SK-N-SH (cell line): ENCODE measurements around the gene KRTAP27-1. TPM values are rescaled to one million over a fixed set of nuclear protein-coding genes. Genes with fewer than 3 reads are reported as not detected.

Source experiments
- CTCF ChIA-PET: fragments of 300-600, 350-600 bp; formaldehyde crosslinking; extraction: SDS; loops from one replicate; lab custom pipeline; 2021; lab: Yijun Ruan, JAX
- POLR2A ChIA-PET: fragments of 350-600 bp; sonication (Branson Sonifier 250); formaldehyde crosslinking; extraction: SDS; loops from one replicate; lab custom pipeline; 2020; ENCODE audit warnings: antibody characterized with exemption, inconsistent platforms; lab: Yijun Ruan, JAX
- DNase-seq: peaks from one replicate; pipeline ENCODE4 v3.0.0; 2012
- H2AFZ ChIP-seq: fragments of 200-600 bp; sonication (generic); 2 replicates; pipeline ENCODE4 v1.8.1; 2016; ENCODE audit warnings: antibody characterized with exemption, mild to moderate bottlenecking, low read depth
- H3F3A ChIP-seq: fragments of 200-600 bp; sonication (generic); replicated peaks from 2 replicates; pipeline ENCODE3; 2016; ENCODE audit warnings: antibody characterized with exemption, mild to moderate bottlenecking; ENCODE audit not compliant: insufficient read depth
- H3K27ac ChIP-seq, 2 experiments: fragments of 200-500 bp in 1 of 2; fragments of 200-600 bp in 1 of 2; sonication (Bioruptor generic) in 1 of 2; sonication (generic), shearing (Covaris generic) in 1 of 2; 2 replicates each; pipeline versions ENCODE4 v1.5.1 to v1.6.1; 2014 to 2016; ENCODE audit warnings: low read depth in 2 of 2, inconsistent platforms in 1 of 2, low read length in 1 of 2, mild to moderate bottlenecking in 1 of 2, mixed read lengths in 1 of 2
- H3K27me3 ChIP-seq: fragments of 200-600 bp; sonication (generic), shearing (Covaris generic); 2 replicates; pipeline ENCODE4 v1.6.1; 2016; ENCODE audit warnings: mixed run types; ENCODE audit not compliant: insufficient read depth
- H3K36me3 ChIP-seq, 2 experiments: fragments of 200-500 bp in 1 of 2; fragments of 200-600 bp in 1 of 2; sonication (Bioruptor generic) in 1 of 2; sonication (generic) in 1 of 2; replicated peaks in 1 of 2; 2 replicates each; pipeline versions ENCODE3 to v1.5.1; 2014 to 2016; ENCODE audit warnings: low read length in 1 of 2, mild to moderate bottlenecking in 1 of 2; ENCODE audit not compliant: insufficient read depth in 2 of 2, control insufficient read depth in 1 of 2
- H3K4me1 ChIP-seq, 2 experiments: fragments of 200-500 bp in 1 of 2; fragments of 200-600 bp in 1 of 2; sonication (Bioruptor generic) in 1 of 2; sonication (generic), shearing (Covaris generic) in 1 of 2; 2 replicates each; pipeline versions ENCODE4 v1.5.1 to v1.6.1; 2014 to 2016; ENCODE audit warnings: low read depth in 1 of 2, low read length in 1 of 2, mixed run types in 1 of 2; ENCODE audit not compliant: insufficient read depth in 2 of 2, control insufficient read depth in 1 of 2
- H3K4me2 ChIP-seq: fragments of 200-600 bp; sonication (generic), shearing (Covaris generic); 2 replicates; pipeline ENCODE4 v1.6.1; 2017; ENCODE audit warnings: mixed run types
- H3K4me3 ChIP-seq, 2 experiments: fragments of 200-500 bp in 1 of 2; fragments of 200-600 bp in 1 of 2; sonication (Bioruptor generic) in 1 of 2; sonication (generic), shearing (Covaris generic) in 1 of 2; 2 replicates each; pipeline versions ENCODE4 v1.5.1 to v1.8.1; 2014 to 2016; ENCODE audit warnings: low read depth in 2 of 2, inconsistent platforms in 1 of 2, low read length in 1 of 2, mild to moderate bottlenecking in 1 of 2, mixed read lengths in 1 of 2, moderate library complexity in 1 of 2
- H3K79me2 ChIP-seq: fragments of 200-600 bp; sonication (generic); 2 replicates; pipeline ENCODE4 v1.8.1; 2017; ENCODE audit warnings: mild to moderate bottlenecking; ENCODE audit not compliant: insufficient read depth
- H3K9ac ChIP-seq: fragments of 200-600 bp; sonication (generic); 2 replicates; pipeline ENCODE4 v1.6.1; 2017; ENCODE audit warnings: mixed run types
- H3K9me2 ChIP-seq: fragments of 200-600 bp; sonication (generic); 2 replicates; pipeline ENCODE4 v1.6.1; 2017; ENCODE audit warnings: mixed run types
- H3K9me3 ChIP-seq: fragments of 200-600 bp; sonication (generic); 2 replicates; pipeline ENCODE4 v1.6.1; 2017; ENCODE audit warnings: mixed run types, mild to moderate bottlenecking, moderate library complexity
- H4K20me1 ChIP-seq: fragments of 200-600 bp; sonication (generic); 2 replicates; pipeline ENCODE4 v1.6.1; 2017; ENCODE audit warnings: mild to moderate bottlenecking, mixed run types; ENCODE audit not compliant: insufficient read depth
- CHD2 ChIP-seq: fragments of 150-350 bp; IDR thresholded peaks from 2 replicates; pipeline ENCODE4 v1.6.1; 2018; ENCODE audit warnings: low read length; ENCODE audit not compliant: partially characterized antibody
- EP300 ChIP-seq, 2 experiments: IDR thresholded peaks; 2 replicates each; pipeline versions ENCODE4 v1.4.0 to v1.6.1; 2012; ENCODE audit warnings: borderline replicate concordance in 1 of 2, low read depth in 1 of 2, low read length in 1 of 2
- GATA2 ChIP-seq: sonication (generic); formaldehyde crosslinking; IDR thresholded peaks from 2 replicates; pipeline ENCODE4 v1.5.0; 2020; ENCODE audit warnings: mild to moderate bottlenecking, missing genetic modification reagents
- JUND ChIP-seq: IDR thresholded peaks from 2 replicates; pipeline ENCODE4 v1.4.0; 2012
- MXI1 ChIP-seq: IDR thresholded peaks from 2 replicates; pipeline ENCODE4 v1.6.1; 2012; ENCODE audit warnings: mild to moderate bottlenecking, low read depth, low read length, improper control_type of control experiment
- RCOR1 ChIP-seq: fragments of 150-350 bp; IDR thresholded peaks from 2 replicates; pipeline ENCODE4 v1.6.1; 2017; ENCODE audit warnings: antibody characterized with exemption, low read length
- RFX5 ChIP-seq: IDR thresholded peaks from 2 replicates; pipeline ENCODE4 v1.6.1; 2012; ENCODE audit warnings: mild to moderate bottlenecking, improper control_type of control experiment, low read length
- SIN3A ChIP-seq: IDR thresholded peaks from 2 replicates; pipeline ENCODE4 v1.6.1; 2012; ENCODE audit warnings: low read depth, mild to moderate bottlenecking, low read length, moderate library complexity, borderline replicate concordance
- TEAD4 ChIP-seq: IDR thresholded peaks from 2 replicates; pipeline ENCODE4 v1.4.0; 2012; ENCODE audit warnings: mild to moderate bottlenecking, borderline replicate concordance; ENCODE audit not compliant: insufficient read depth
- USF2 ChIP-seq: fragments of 150-350 bp; IDR thresholded peaks from 2 replicates; pipeline ENCODE4 v1.6.1; 2017; ENCODE audit warnings: antibody characterized with exemption, low read length, low read depth, borderline replicate concordance
- YY1 ChIP-seq: IDR thresholded peaks from 2 replicates; pipeline ENCODE4 v1.4.0; 2012; ENCODE audit warnings: low read depth, mild to moderate bottlenecking
- WGBS: methylation state at CpG from one replicate; pipeline ENCODE4 v1.1.6; 2017; ENCODE audit warnings: low lambda C conversion rate; 5-methylcytosine and 5-hydroxymethylcytosine counted together
- polyA plus RNA-seq, 3 experiments: library from polyadenylated mRNA; depleted of rRNA; stranded (reverse); fragments of >200 nt; gene quantifications; 2 replicates each; pipeline ENCODE4 v1.2.3, GENCODE V29; 2012
- TF ChIP-seq, protein P1 (sequence below): fragments of 200-600 bp; sonication (generic); IDR thresholded peaks from 2 replicates; pipeline ENCODE4 v1.6.1; 2017; ENCODE audit warnings: antibody characterized with exemption, mild to moderate bottlenecking, moderate library complexity
- TF ChIP-seq, protein P2 (sequence below): IDR thresholded peaks from 2 replicates; pipeline ENCODE4 v1.4.0; 2012; ENCODE audit warnings: low read depth, borderline replicate concordance
- TF ChIP-seq, protein P3 (sequence below): IDR thresholded peaks from 2 replicates; pipeline ENCODE4 v1.4.0; 2012; ENCODE audit warnings: low read depth

Gene KRTAP27-1
- polyA plus RNA-seq, 1 of the 3 experiments (the other 2 are of a cell fraction), result not detected

DNA sequence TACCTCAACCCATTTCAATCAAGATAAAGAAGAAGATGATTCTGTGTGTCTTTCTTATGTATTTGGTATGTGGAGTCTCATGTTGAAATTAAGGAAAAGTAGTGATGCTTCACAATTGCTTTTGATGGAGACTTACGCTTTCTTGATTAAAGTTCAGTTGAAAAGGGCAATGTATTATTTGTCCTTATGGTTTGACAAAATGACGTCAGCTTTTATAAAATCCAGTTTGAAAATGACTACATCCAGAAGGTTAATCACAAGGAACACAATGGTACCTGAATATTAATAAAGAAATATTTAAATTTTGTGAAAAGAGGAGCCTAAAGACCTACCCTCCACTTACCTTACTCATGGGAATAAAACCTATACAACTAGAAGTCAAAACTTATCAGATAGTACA, 21.8 kb downstream of the KRTAP27-1 start:
- no peaks in the 10 kb centered on the region for H3K9me3 ChIP-seq
- H2AFZ ChIP-seq, result no peak overlapping the region
- no peaks in the 10 kb centered on the region; the same call in 1 of the 2 replicates for H3K27me3 ChIP-seq
- TF ChIP-seq CHD2, result no peak
- no peak for TF ChIP-seq YY1
- TF ChIP-seq EP300 (IDR thresholded peaks at IDR 0.05; ENCODE audit: borderline replicate concordance in 1 of 2, low read depth in 1 of 2, low read length in 1 of 2), result no peak
- no peak for TF ChIP-seq TEAD4
- no peak for TF ChIP-seq RCOR1
- TF ChIP-seq, protein P1, sequence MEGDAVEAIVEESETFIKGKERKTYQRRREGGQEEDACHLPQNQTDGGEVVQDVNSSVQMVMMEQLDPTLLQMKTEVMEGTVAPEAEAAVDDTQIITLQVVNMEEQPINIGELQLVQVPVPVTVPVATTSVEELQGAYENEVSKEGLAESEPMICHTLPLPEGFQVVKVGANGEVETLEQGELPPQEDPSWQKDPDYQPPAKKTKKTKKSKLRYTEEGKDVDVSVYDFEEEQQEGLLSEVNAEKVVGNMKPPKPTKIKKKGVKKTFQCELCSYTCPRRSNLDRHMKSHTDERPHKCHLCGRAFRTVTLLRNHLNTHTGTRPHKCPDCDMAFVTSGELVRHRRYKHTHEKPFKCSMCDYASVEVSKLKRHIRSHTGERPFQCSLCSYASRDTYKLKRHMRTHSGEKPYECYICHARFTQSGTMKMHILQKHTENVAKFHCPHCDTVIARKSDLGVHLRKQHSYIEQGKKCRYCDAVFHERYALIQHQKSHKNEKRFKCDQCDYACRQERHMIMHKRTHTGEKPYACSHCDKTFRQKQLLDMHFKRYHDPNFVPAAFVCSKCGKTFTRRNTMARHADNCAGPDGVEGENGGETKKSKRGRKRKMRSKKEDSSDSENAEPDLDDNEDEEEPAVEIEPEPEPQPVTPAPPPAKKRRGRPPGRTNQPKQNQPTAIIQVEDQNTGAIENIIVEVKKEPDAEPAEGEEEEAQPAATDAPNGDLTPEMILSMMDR, result no peak
- no peak for TF ChIP-seq USF2
- no peak for TF ChIP-seq JUND
- TF ChIP-seq, protein P2, sequence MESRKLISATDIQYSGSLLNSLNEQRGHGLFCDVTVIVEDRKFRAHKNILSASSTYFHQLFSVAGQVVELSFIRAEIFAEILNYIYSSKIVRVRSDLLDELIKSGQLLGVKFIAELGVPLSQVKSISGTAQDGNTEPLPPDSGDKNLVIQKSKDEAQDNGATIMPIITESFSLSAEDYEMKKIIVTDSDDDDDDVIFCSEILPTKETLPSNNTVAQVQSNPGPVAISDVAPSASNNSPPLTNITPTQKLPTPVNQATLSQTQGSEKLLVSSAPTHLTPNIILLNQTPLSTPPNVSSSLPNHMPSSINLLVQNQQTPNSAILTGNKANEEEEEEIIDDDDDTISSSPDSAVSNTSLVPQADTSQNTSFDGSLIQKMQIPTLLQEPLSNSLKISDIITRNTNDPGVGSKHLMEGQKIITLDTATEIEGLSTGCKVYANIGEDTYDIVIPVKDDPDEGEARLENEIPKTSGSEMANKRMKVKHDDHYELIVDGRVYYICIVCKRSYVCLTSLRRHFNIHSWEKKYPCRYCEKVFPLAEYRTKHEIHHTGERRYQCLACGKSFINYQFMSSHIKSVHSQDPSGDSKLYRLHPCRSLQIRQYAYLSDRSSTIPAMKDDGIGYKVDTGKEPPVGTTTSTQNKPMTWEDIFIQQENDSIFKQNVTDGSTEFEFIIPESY, result no peak
- no peak for TF ChIP-seq MXI1
- TF ChIP-seq RFX5, result no peak
- TF ChIP-seq, protein P3, sequence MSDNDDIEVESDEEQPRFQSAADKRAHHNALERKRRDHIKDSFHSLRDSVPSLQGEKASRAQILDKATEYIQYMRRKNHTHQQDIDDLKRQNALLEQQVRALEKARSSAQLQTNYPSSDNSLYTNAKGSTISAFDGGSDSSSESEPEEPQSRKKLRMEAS, result no peak
- TF ChIP-seq GATA2 (CRISPR knock-in tag), result no peak
- TF ChIP-seq SIN3A, result no peak
- no peak for DNase-seq
- WGBS, result 25% methylated on average over 2 of the region's 2 CpGs
- no peak overlapping the region for H3K4me2 ChIP-seq
- no peaks in the 10 kb centered on the region for H3K79me2 ChIP-seq
- no peaks in the 10 kb centered on the region for H3K9me2 ChIP-seq
- POLR2A ChIA-PET, result no interaction called here
- H3K9ac ChIP-seq, result no peak overlapping the region
- H3F3A ChIP-seq, result no peaks in the 10 kb centered on the region
- no peaks in the 10 kb centered on the region for H3K36me3 ChIP-seq
- H4K20me1 ChIP-seq, result no peaks in the 10 kb centered on the region
- H3K4me1 ChIP-seq, result no peaks in the 10 kb centered on the region
- H3K4me3 ChIP-seq, result no peak overlapping the region
- CTCF ChIA-PET, result no interaction called here
- H3K27ac ChIP-seq, result no peak overlapping the region
